ENCODE results near the gene HAUS3. TPM values are rescaled to one million over a fixed set of nuclear protein-coding genes. Genes with fewer than 3 reads are reported as not detected.

The HAUS3 gene
- total RNA-seq, 1 donor, result 77.2 TPM

DNA sequence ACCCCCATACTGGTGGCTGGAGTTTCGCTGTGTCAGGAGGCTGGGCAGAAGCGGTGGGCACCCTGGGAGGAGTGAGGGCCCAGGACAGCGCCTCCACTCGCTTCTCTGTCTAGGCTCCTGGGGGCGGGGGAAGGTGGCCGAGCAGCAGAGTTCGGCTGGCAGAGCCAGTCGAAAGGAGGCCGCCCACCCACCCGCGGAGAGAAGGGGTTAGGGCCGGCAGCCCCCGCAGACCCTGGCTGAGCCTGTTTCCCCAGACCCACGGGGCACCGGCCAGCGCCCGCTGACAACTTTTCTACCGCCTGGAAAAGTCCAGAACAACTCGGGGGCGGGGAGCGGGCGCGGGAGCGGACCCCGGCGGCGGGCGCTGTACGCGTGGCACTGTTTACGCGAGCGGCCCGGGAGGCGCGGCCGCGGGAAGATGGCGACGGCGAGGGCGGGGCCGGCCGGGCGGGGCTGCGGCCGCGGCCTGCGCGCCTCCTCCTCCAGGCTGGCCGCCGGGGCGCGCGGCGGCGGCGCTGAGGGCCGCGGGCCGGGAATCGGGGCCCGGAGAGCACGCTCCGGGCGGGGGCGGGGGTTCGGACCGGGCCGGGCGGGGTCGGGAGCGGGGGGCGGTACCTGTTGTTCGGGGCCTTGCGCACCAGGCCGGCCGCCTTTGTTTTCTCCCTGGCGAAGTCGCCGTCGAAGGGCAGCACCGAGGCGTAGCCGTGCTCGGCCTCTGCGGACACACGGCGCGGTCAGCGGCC lies 19.4 kb upstream of the HAUS3 start:
- Histone ChIP-seq H3K4me3 (ENCODE audit: low read length) (peak overlapping the region; percentile 61), H3K9me3 (ENCODE audit: low read depth, low read length) (no peaks in the 10 kb centered on the region), H3K4me1 (ENCODE audit: insufficient read depth, low read length) (peaks cover 23% of the 10 kb centered on the region), H3K27me3 (ENCODE audit: insufficient read depth, low read length) (no peaks in the 10 kb centered on the region)

DNA sequence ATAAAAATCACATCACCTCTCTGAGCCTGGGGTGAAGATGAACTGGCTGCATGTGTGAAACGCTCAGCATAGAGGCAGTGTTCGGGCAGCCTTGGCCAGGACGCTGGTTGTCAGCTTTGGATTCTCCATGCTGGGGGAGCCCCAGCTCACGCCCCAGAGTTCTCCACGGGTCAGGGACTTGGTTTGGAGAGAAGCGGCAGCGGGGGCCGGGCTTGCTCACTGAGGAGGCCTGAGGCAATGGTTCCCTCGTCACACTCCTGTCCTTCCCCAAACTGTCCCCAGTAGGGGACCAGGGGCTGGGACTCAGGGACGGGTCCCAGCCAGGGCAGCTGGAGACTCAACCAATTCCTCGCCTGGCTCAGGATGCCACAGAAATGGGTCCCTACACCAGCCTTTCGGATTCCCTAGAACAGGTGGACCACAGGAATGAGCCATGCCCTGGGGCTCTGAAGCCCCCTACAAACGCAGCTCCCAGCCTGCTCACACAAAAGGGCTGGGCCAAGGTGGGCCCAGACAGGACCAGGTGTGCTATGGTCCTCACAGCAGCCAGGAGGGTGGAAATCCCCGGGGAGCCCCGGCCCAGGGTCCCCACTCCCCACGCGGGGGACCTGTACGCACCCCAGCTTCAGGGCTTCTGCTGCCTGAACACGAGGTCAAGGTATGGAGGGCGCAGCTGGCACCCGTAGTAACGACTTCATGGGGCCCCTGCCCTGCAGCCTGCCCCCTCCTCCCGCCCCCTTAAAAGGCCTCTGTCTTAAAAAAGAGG lies 18.6 kb upstream of the HAUS3 start:
- Histone ChIP-seq H3K9me3 (ENCODE audit: low read depth, low read length) (no peaks in the 10 kb centered on the region), H3K4me1 (ENCODE audit: insufficient read depth, low read length) (peaks cover 23% of the 10 kb centered on the region)

DNA sequence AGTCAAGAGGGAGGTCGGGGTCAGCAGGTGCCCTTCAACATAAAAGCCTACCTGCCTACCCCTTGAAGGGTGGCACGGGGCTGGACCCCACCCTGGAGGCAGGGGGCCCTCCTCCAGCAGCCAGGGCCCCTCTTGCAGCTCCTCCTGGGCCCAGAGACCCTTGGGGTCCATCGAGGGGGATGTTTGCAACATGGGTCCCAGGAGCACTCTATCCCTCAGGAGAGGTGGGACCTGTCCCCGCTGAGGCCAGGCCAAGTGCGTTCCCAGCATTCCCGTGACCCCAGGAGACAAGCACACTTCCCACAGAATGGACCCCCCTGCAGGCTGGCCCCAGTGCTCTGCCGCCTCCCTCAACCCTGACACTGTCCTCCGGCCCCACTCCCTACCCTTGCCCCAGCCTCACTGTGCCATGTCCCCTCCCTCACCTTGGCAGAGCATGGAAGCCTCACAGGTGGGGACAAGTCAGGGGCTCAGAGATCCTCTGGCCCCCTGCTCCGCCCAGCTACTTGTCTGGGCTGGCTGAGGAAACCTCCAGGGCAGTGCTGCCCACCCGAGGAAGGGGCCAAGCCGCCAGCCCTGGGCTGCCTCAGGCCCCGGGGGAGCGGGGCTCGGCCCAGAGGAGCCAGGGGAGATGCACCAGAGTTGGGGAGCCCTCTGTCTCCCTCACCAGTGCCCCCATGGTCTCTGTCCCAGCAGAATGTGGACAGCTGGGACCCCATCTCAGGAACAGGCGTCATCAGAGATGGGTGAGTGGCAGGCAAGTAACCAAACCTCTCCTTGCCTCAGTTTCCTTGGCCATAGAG lies 17.8 kb upstream of the HAUS3 start:
- Histone ChIP-seq H3K4me3 (ENCODE audit: low read length) (no peak overlapping the region), H3K27me3 (ENCODE audit: insufficient read depth, low read length) (no peaks in the 10 kb centered on the region), H3K4me1 (ENCODE audit: insufficient read depth, low read length) (peaks cover 23% of the 10 kb centered on the region), H3K9me3 (ENCODE audit: low read depth, low read length) (no peaks in the 10 kb centered on the region)

More for the DNA sequence above, 18.6 kb upstream of the HAUS3 start:
- H3K4me3 ChIP-seq (ENCODE audit: low read length), result peak overlapping the region; percentile 57
- no peaks in the 10 kb centered on the region for H3K27me3 ChIP-seq (ENCODE audit: insufficient read depth, low read length)

DNA sequence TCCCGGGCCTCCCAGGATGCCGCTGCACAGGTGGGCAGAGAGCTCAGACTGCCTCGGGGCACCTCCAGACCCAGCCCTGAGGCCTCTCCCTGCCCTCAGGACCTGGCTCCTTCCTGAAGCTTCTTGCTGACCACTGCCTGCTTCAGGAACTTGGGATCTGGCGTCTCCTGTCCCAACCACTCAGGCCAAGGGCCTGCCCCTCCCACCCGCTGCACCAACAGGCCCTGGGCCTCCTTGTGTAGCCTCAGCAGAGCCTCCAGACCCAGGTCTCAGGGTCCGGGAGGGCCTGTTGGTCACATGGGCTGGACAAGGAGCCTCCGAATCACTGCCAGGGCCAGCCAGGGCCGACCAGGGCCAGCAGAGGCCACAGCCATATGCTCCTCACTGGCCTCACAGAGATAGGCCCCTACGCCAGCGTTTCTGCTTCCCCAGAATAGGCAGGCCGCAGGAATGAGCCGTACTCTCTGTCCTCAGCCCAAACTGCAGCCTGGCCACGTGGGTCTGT lies 17.2 kb upstream of the HAUS3 start:
- no peak overlapping the region for H3K4me3 ChIP-seq (ENCODE audit: low read length)
- H3K27me3 ChIP-seq (ENCODE audit: insufficient read depth, low read length), result no peaks in the 10 kb centered on the region
- H3K9me3 ChIP-seq (ENCODE audit: low read depth, low read length), result no peaks in the 10 kb centered on the region
- H3K4me1 ChIP-seq (ENCODE audit: insufficient read depth, low read length), result peaks cover 23% of the 10 kb centered on the region

DNA sequence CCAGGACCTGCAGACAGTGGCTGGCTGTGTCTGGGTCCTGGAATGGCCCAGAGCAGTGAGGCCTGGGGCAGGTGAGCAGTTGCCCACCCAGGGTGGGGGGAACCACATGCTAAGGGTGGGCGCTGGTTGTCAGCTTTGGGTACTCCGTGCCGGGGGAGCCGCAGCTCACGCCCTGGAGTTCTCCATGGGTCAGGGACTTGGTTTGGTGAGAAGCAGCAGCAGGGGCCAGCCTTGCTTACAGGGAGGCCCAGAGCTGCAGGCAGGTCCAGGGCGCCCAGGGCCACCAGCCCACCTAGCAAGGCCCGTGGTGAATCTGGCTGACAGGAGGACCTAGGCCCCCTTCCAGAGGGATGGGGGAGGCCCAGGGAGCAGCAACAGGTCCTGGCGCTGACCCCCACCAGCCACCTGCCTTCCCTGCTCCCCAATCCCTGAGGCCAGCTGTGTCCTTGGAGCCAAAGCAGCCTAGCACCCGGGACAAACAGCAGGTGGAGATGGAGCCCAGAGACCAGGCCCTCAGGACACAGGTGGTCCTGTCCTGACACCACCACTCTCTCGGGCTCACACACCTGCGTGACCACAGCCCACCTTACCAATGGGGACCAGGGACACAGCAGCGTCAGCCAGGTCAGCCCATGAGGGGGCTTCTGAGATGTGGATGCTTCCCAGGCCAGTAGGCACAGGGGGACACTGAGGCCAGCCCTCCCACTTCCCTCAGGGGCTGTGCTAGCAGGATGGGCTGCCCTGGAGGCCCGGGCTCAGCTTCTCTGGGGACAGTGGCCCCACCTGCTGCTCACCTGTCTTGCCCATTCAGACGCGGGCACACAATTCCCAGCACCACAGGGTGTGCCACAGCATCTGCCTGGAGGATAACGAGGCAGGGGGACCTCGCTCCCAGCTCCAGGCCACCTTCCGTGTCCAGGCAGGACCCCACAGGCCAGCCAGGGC lies 16.4 kb upstream of the HAUS3 start:
- Histone ChIP-seq H3K9me3 (ENCODE audit: low read depth, low read length) (no peaks in the 10 kb centered on the region), H3K4me1 (ENCODE audit: insufficient read depth, low read length) (peaks cover 23% of the 10 kb centered on the region), H3K4me3 (ENCODE audit: low read length) (no peak overlapping the region), H3K27me3 (ENCODE audit: insufficient read depth, low read length) (no peaks in the 10 kb centered on the region)

DNA sequence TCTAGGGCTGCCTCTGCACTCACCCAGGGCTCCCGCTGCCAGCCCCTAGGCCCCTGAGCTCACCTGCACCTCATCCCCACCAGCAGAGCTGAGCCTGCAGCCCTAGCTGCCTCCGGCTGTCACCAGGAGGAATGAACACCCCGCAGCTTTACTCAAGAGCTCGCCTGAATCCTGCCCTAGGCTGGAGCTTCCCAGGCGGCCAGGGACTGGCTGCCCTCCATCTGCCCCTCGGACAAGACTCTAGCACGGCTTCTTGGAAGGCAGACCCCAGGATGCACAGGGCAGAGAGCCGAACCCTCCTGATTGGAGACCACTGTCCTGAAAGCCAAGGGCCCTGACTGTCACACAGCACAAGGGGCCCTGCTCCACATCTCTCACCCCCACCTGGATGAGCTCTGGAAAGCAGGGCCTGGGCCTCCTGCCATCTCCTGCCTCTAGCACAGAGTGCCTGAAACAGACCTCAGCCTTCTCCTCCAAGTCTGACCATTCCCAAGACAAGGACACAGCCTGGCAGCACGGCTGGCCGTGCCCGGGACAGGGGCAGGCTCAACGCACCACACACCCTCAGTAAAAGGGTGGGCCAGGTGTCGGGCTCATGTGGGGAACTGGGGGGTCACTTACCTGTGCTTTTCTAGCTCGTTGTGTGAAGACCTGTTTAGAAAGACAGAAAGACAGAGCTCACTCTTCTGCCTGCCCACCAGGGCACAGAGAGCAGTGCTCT lies 15.6 kb upstream of the HAUS3 start:
- H3K27me3 ChIP-seq (ENCODE audit: insufficient read depth, low read length), result no peaks in the 10 kb centered on the region
- no peak overlapping the region for H3K4me3 ChIP-seq (ENCODE audit: low read length)
- H3K9me3 ChIP-seq (ENCODE audit: low read depth, low read length), result no peaks in the 10 kb centered on the region
- H3K4me1 ChIP-seq (ENCODE audit: insufficient read depth, low read length), result peaks cover 15% of the 10 kb centered on the region

DNA sequence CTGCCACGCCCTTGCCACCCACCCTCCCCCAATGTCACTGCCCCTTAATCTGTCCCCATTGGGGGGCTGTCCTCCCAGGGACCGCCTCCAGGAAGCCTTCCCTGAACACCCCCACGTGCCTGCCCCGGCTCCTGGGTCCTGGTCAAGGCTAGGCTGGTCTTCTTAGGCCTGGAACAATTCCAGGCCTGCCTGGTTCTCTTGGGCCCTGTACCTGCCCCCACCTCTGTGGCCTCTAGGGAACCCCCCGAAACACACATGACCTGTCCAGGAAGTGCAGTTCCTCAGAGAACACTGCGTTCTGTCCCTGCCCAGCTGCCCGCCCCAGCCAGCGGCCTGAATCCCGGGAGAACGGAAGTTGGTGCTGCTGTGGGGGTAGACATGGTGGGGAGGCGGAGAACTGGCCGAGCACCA lies 14.9 kb upstream of the HAUS3 start:
- Histone ChIP-seq H3K4me1 (ENCODE audit: insufficient read depth, low read length) (peaks cover 14% of the 10 kb centered on the region), H3K27me3 (ENCODE audit: insufficient read depth, low read length) (no peaks in the 10 kb centered on the region), H3K9me3 (ENCODE audit: low read depth, low read length) (no peaks in the 10 kb centered on the region), H3K4me3 (ENCODE audit: low read length) (no peak overlapping the region)

DNA sequence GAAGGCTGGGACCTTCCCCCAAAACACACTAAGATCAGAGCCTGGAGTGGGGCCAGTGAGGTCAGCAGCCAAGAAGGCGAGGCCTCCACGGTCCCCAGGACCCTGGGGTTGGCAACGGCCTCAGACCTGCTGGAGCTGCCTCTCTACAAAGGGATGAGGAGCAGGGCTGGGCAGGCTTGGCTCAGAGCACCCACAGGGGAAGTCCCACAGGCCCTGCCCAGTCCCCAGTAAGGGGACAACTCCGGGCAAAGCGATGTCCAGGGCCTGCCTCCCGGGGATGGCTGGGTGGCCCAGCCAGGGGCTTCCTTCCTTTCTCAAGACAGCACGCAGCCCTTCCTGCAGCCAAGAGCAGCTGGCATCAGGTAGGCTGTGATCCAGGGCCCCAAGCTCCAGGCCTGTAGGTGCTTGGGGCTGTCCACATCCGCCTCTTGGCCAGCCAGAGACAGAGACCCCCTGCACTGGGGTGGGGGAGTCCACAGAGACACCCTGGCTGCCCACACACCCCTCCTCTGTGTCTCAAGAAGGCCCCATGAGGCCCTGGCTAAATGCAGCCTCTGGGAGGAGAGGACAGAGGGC lies 14.3 kb upstream of the HAUS3 start:
- H3K9me3 ChIP-seq (ENCODE audit: low read depth, low read length), result no peaks in the 10 kb centered on the region
- H3K27me3 ChIP-seq (ENCODE audit: insufficient read depth, low read length), result no peaks in the 10 kb centered on the region
- peaks cover 14% of the 10 kb centered on the region for H3K4me1 ChIP-seq (ENCODE audit: insufficient read depth, low read length)
- no peak overlapping the region for H3K4me3 ChIP-seq (ENCODE audit: low read length)

DNA sequence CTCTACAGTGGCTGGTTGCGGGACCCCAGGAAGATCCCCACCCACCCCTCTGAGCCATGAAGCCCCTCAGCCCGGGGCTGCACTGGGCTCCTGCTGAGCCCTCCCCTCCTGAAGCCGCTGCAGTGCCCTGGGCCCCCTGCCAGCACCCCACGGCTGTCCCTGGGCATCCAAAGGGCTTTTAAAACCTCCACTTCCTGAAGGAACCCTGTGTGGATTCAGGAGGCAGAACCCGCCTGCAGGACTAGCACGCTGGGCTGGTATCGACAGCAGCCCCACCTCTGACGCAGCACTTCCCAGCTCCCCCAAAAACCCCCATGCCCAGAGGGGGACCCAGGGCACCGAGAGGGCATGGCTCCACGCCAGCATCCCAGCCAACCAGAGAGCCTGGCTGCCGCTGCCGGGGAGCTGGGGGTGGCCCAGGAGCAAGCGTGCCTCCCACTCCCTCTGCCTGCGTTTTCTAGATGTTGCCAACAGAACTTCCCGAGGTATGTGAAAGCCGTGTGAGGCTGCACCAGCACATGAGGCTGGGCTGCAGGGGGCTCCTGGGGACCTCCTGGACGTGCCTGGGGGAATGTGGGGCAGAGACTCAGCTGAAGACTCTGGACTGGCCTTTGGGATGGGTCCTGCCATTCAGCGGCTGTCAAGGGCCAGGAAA lies 13.7 kb upstream of the HAUS3 start:
- Histone ChIP-seq H3K4me1 (ENCODE audit: insufficient read depth, low read length) (peaks cover 9% of the 10 kb centered on the region), H3K4me3 (ENCODE audit: low read length) (no peak overlapping the region), H3K9me3 (ENCODE audit: low read depth, low read length) (no peaks in the 10 kb centered on the region), H3K27me3 (ENCODE audit: insufficient read depth, low read length) (no peaks in the 10 kb centered on the region)

DNA sequence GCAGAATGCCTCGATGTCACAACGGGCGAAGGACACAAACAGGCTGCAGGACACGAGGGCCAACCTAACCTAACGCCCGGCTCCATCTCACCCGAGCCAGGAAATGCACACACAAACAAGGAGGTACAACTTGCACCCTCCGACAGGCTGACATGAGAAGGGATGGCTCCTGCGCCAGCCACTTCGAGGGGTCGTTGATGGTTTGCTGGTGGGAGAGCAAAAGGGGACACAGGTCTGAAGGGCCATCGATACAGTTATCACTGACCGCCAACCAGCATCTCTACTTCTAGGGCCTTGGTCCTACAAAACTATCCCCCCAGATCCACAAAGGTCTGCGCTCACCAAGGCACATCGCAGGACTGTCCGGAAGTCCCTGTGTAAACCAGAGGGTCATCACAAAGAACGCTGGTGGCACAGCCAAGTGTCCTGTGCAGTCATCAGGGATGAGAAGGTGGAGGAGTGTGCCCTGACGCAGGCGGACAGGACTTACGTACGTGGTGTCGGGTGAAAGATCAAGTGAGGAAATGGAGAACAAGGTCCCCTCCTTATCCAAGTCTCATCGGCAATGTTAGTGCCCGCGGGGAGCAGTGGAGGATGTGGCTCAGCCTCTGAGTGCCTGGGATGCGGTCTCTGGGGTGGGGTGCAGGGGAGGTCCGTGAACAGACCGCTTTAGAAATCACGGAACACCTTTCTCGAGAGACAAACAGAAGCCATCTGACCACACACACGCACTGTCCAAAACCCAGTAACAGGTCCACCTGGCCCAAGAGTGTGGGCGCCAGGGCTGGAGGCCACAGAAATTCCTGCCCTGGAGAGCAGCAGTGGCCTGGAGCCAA lies 13.0 kb upstream of the HAUS3 start:
- no peaks in the 10 kb centered on the region for H3K9me3 ChIP-seq (ENCODE audit: low read depth, low read length)
- no peak overlapping the region for H3K4me3 ChIP-seq (ENCODE audit: low read length)
- H3K4me1 ChIP-seq (ENCODE audit: insufficient read depth, low read length), result peaks cover 2% of the 10 kb centered on the region

DNA sequence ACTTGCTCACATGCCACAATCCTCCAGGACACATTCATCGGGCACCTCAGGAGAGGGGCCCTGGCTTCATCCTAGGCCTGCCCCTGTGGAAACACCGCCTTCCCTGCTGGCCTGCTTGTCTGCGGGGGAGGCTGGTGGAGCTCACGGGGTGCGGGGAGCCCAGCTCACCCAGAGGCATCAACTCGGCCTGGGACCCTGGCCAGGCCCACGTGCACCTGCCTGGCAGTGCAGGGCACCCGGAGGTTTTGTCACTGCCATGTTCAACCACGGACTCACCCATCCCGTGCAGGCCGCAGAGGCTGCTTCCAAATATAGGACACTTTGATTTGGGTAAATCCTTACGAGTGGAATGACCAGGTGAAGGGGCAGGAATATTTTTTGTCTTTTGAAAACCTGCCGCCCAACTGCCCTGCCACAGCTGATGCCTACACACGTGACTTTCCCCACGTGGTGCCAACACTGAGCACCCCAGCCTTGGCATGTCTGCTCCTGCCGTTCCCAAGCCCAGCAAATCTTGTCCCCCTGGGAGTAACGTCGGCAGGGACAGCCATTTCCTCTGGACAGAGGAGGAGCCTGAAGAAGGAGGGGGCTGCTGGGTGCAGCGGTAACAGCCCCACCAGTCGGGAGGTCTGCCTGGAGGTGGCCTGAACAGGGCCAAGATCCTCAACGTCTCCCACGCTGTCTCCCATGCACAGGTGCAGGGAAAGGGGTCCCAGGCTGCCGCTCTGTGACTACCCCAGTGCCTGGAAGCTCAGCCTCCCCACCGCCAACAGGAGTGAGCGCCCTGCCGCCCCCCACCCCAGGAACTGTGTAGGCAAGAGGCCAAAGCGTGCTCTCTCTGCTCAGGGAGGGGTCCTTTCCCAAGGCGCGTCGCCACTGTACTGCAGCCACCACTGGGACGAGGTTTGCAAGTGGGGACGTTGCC lies 11.5 kb upstream of the HAUS3 start:
- H3K4me1 ChIP-seq (ENCODE audit: insufficient read depth, low read length), result no peaks in the 10 kb centered on the region
- no peaks in the 10 kb centered on the region for H3K27me3 ChIP-seq (ENCODE audit: insufficient read depth, low read length)
- no peak overlapping the region for H3K4me3 ChIP-seq (ENCODE audit: low read length)
- H3K9me3 ChIP-seq (ENCODE audit: low read depth, low read length), result no peaks in the 10 kb centered on the region

More for the DNA sequence above, 13.0 kb upstream of the HAUS3 start:
- no peaks in the 10 kb centered on the region for H3K27me3 ChIP-seq (ENCODE audit: insufficient read depth, low read length)

Data from mononuclear cell (primary cell).